Cardiac muscle cell (in vitro differentiated cells and primary cell): Measurements from ENCODE around the gene TAS2R1. TPM values are rescaled to one million over a fixed set of nuclear protein-coding genes. Genes with fewer than 3 reads are reported as not detected.

Experiments used
- DNase-seq, 2 donors: peaks; one replicate each; pipeline versions ENCODE4 v3.0.0 to v3.0.0-alpha.2; 2010 to 2017; ENCODE audit warnings: low read depth in 1 of 2, low spot score in 1 of 2
- H3K27ac ChIP-seq: fragments of 200-600 bp; sonication (generic); 2 replicates; pipeline ENCODE4 v1.5.1; 2016
- H3K27me3 ChIP-seq: fragments of 200-600 bp; sonication (generic); 2 replicates; pipeline ENCODE4 v1.6.0; 2016; ENCODE audit warnings: control low read depth
- H3K36me3 ChIP-seq: fragments of 200-600 bp; sonication (generic); 2 replicates; pipeline ENCODE4 v1.5.1; 2016; ENCODE audit warnings: control low read depth
- H3K4me1 ChIP-seq: fragments of 200-600 bp; sonication (generic); 2 replicates; pipeline ENCODE4 v1.8.1; 2017; ENCODE audit warnings: low read depth, mild to moderate bottlenecking, mixed run types
- H3K4me3 ChIP-seq: fragments of 200-600 bp; sonication (generic); 2 replicates; pipeline ENCODE4 v1.5.1; 2016; ENCODE audit warnings: mild to moderate bottlenecking
- H3K9me3 ChIP-seq: fragments of 200-600 bp; sonication (generic); 2 replicates; pipeline ENCODE4 v1.5.1; 2017; ENCODE audit warnings: low read depth, mild to moderate bottlenecking, control low read depth
- polyA plus RNA-seq: library from polyadenylated mRNA; unstranded; fragments of >200 nt; fragmentation: Nextera tagmentation; extraction: Ambion mirVana; gene quantifications from 2 replicates; pipeline ENCODE4 v1.2.1, GENCODE V29; 2016
- total RNA-seq: library from RNA; depleted of rRNA; stranded (reverse); fragments of >200 nt; gene quantifications from 2 replicates; pipeline ENCODE4 v1.2.3, GENCODE V29; 2016
- TF ChIP-seq, protein P1 (sequence below): IDR thresholded peaks from 2 replicates; pipeline ENCODE4 v1.5.1; 2012; ENCODE audit warnings: low read depth, mild to moderate bottlenecking, low read length

TAS2R1 gene
- total and polyA plus RNA-seq, 2 experiments from 2014 or later: not detected

DNA sequence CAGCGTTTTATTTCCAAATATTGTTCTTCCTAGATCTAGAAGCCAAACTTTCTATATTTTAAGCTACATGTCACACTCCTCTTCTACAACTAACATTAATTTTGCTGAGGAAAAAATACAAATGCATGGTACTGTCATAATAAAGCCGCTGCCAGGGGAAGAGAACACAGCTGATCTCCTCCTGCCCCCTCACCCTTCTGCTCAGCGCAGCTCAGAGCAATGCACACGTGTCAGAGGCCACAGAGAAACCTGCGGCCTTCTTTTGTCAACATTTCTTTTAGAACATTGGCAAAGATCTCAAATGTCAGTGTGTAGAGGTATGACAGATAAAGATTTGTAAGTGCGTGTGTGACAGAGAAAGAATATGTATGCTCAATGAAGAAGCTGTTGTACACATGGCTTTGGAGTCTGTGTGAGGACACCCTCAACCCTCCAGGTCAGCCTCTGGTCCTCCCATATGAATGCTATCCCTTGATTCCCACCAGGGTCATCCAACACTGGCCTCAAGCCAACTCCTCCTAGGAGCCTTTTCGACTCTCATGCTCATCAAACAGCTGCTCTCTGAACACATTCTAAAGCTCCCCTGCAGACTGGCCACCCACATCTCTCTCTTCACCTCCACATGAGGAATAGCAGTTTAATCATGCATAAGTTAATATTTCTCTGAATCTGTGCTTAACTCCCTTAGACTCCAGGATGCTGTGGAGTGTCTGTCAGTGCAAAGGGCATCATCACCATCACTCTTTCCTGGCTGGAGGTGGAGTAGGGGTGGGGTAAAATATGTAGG is 40.9 kb downstream of the TAS2R1 start:
- no peaks in the 10 kb centered on the region for H3K4me1 ChIP-seq

DNA sequence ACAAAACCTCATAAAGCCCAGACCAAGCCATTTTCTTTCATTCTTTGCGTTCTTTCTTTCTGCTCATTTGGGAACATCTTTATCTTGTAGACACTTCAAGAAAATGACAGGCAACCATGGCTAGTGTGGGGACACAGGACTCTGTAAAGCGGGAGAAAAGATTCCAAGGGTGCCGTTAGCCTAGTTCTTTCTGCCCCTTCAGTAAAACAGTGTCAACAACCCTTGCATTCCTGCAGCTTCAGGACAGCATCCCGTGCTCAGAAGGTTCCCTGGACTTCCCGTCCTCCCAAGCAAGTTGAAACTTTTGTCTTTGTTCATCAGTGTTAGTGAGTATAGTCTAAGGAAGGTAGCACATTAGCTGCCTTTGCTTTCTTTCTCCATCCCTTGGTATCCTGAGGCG is 41.9 kb downstream of the TAS2R1 start:
- Histone ChIP-seq H3K27me3 (no peaks in the 10 kb centered on the region), H3K4me1 (no peaks in the 10 kb centered on the region), H3K9me3 (no peaks in the 10 kb centered on the region), H3K36me3 (no peaks in the 10 kb centered on the region), H3K4me3 (no peak overlapping the region), H3K27ac (no peak overlapping the region)
- no peak for DNase-seq
- TF ChIP-seq, protein P1, sequence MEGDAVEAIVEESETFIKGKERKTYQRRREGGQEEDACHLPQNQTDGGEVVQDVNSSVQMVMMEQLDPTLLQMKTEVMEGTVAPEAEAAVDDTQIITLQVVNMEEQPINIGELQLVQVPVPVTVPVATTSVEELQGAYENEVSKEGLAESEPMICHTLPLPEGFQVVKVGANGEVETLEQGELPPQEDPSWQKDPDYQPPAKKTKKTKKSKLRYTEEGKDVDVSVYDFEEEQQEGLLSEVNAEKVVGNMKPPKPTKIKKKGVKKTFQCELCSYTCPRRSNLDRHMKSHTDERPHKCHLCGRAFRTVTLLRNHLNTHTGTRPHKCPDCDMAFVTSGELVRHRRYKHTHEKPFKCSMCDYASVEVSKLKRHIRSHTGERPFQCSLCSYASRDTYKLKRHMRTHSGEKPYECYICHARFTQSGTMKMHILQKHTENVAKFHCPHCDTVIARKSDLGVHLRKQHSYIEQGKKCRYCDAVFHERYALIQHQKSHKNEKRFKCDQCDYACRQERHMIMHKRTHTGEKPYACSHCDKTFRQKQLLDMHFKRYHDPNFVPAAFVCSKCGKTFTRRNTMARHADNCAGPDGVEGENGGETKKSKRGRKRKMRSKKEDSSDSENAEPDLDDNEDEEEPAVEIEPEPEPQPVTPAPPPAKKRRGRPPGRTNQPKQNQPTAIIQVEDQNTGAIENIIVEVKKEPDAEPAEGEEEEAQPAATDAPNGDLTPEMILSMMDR: no peak

More for the DNA sequence above, 40.9 kb downstream of the TAS2R1 start:
- TF ChIP-seq, protein P1: no peak
- Histone ChIP-seq H3K36me3 (no peaks in the 10 kb centered on the region), H3K27ac (no peak overlapping the region), H3K27me3 (no peaks in the 10 kb centered on the region), H3K9me3 (no peaks in the 10 kb centered on the region), H3K4me3 (no peak overlapping the region)
- no peak for DNase-seq

GRCh38 chr5:9587135-9587534 is 43.0 kb downstream of the TAS2R1 start:
- Histone ChIP-seq H3K9me3 (no peaks in the 10 kb centered on the region), H3K4me3 (no peak overlapping the region), H3K36me3 (no peaks in the 10 kb centered on the region), H3K27me3 (no peaks in the 10 kb centered on the region), H3K4me1 (no peaks in the 10 kb centered on the region), H3K27ac (no peak overlapping the region)
- DNase-seq: no peak
- TF ChIP-seq, protein P1: no peak

GRCh38 chr5:9582406-9582805 is 47.7 kb downstream of the TAS2R1 start:
- no peak overlapping the region for H3K4me3 ChIP-seq
- no peaks in the 10 kb centered on the region for H3K36me3 ChIP-seq
- H3K9me3 ChIP-seq: no peaks in the 10 kb centered on the region
- H3K4me1 ChIP-seq: no peaks in the 10 kb centered on the region
- H3K27ac ChIP-seq: no peak overlapping the region
- TF ChIP-seq, protein P1: no peak
- no peaks in the 10 kb centered on the region for H3K27me3 ChIP-seq
- no peak for DNase-seq

Other genes with a start within 250 kb of the TAS2R1 start
- 14.6 and 16.6 TPM in 2 replicates for gene SEMA5A, start 84.3 kb downstream of the TAS2R1 start, total RNA-seq
- 12.9 and 15.7 TPM in 2 replicates for gene SEMA5A, start 84.3 kb downstream of the TAS2R1 start, polyA plus RNA-seq